Medulla oblongata (tissue), 1 donor: ENCODE measurements around the gene MYH7.

Experiments used
- DNase-seq: peaks from one replicate; pipeline ENCODE4 v3.0.0-alpha.2; 2015; ENCODE audit errors: extremely low spot score

MYH7 gene

GRCh38 chr14:23447361-23448350, 12.2 kb upstream of the MYH7 start:
- no peak for DNase-seq

- no peak for DNase-seq
Observed at GRCh38 chr14:23446291-23446851, 10.9 kb upstream of the MYH7 start.

- DNase-seq, result no peak
Observed at GRCh38 chr14:23445773-23446172, 10.3 kb upstream of the MYH7 start.

GRCh38 chr14:23444314-23444713, 8.9 kb upstream of the MYH7 start:
- no peak for DNase-seq

- no peak for DNase-seq
Observed at GRCh38 chr14:23443881-23444280, 8.4 kb upstream of the MYH7 start.

GRCh38 chr14:23443411-23443812, 8.0 kb upstream of the MYH7 start:
- DNase-seq, result no peak

GRCh38 chr14:23442721-23443356, 7.4 kb upstream of the MYH7 start:
- DNase-seq, result no peak

- no peak for DNase-seq
Observed at GRCh38 chr14:23441076-23441475, 5.6 kb upstream of the MYH7 start.

- DNase-seq, result no peak
Observed at GRCh38 chr14:23439107-23439835, 3.8 kb upstream of the MYH7 start.

- DNase-seq, result no peak
Observed at GRCh38 chr14:23438101-23438971, 2.9 kb upstream of the MYH7 start.

GRCh38 chr14:23437133-23438100, 2.0 kb upstream of the MYH7 start:
- no peak for DNase-seq

GRCh38 chr14:23436327-23437132, 1.1 kb upstream of the MYH7 start:
- peak; percentile 71 for DNase-seq

GRCh38 chr14:23434488-23435222, 805 bp downstream of the MYH7 start:
- DNase-seq, result no peak

GRCh38 chr14:23433457-23433856, 2.0 kb downstream of the MYH7 start:
- DNase-seq, result no peak

GRCh38 chr14:23432946-23433345, 2.5 kb downstream of the MYH7 start:
- no peak for DNase-seq

- DNase-seq, result no peak
Observed at GRCh38 chr14:23432102-23432925, 3.1 kb downstream of the MYH7 start.

- no peak for DNase-seq
Observed at GRCh38 chr14:23431486-23431885, 4.0 kb downstream of the MYH7 start.
